Peyer's patch (tissue), 4 donors: Measurements from ENCODE around the gene SASH1. TPM values are rescaled to one million over a fixed set of nuclear protein-coding genes. Genes with fewer than 3 reads are reported as not detected.

Experiments used
- DNase-seq, 3 donors: peaks; one replicate each; pipeline ENCODE4 v3.0.0-alpha.2; 2017 to 2019
- H3K27ac ChIP-seq, 4 donors: fragments of 200-600 bp; sonication (generic); one replicate each; pipeline ENCODE4 v1.5.1; 2016 to 2019
- H3K27me3 ChIP-seq, 2 donors: fragments of 200-600 bp; sonication (generic); one replicate each; pipeline ENCODE4 v1.5.1; 2019
- H3K36me3 ChIP-seq, 3 donors: fragments of 200-600 bp; sonication (generic); one replicate each; pipeline ENCODE4 v1.5.1; 2016 to 2019
- H3K4me1 ChIP-seq, 4 donors: fragments of 200-600 bp; sonication (generic); one replicate each; pipeline ENCODE4 v1.5.1; 2016 to 2019
- H3K4me3 ChIP-seq, 4 donors: fragments of 200-600 bp; sonication (generic); 1 replicate in 3 of 4; 2 replicates in 1 of 4; pipeline ENCODE4 v1.5.1; 2016 to 2019; ENCODE audit warnings: mild to moderate bottlenecking in 1 of 4
- H3K9me3 ChIP-seq, 4 donors: fragments of 200-600 bp; sonication (generic); one replicate each; pipeline ENCODE4 v1.5.1; 2016 to 2019; ENCODE audit warnings: mild to moderate bottlenecking in 1 of 4
- POLR2A ChIP-seq, 2 donors: fragments of 450-650 bp; IDR thresholded peaks; one replicate each; pipeline ENCODE4 v1.5.1; 2017; ENCODE audit warnings: antibody characterized with exemption in 2 of 2, mild to moderate bottlenecking in 2 of 2, moderate library complexity in 2 of 2
- total RNA-seq, 4 donors: library from RNA; depleted of rRNA; stranded (reverse); fragments of >200 nt; gene quantifications; one replicate each; pipeline ENCODE4 v1.1.0, GENCODE V29; 2016
- TF ChIP-seq, protein P1 (sequence below), 6 experiments: fragments of 450-650 bp in 4 of 6; fragments of 200-600 bp in 2 of 6; sonication (generic) in 1 of 6; IDR thresholded peaks; one replicate each; pipeline ENCODE4 v1.5.1; 2017 to 2019; ENCODE audit warnings: antibody characterized with exemption in 6 of 6, mild to moderate bottlenecking in 3 of 6, moderate library complexity in 1 of 6

The SASH1 gene
- total RNA-seq, 4 donors from 2014 or later: 17.2 to 141 (median 38.1) TPM

DNA sequence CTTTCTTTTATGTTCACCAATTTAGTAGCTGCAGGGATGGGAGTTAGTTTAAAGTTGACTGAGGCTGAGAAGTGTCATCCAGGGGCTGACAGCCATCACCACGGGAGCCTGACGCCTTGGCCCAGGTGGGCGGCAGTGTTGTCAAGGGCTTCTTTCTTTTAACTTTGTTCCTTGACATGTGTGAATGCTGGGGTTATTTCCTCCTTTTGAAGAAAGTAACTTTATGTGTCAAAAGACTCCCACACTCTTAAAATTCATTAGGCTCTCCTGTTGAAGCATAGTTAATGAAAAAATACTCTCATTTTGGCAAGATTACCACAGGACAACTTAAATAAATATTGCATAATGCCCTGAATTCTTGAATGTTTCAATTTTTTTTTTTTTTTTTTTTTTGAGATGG, 50.0 kb downstream of the SASH1 start:
- Histone ChIP-seq H3K27ac (no peak overlapping the region), H3K36me3 (no peaks in the 10 kb centered on the region), H3K4me1 (no peaks in the 10 kb centered on the region), H3K9me3 (no peaks in the 10 kb centered on the region), H3K27me3 (no peaks in the 10 kb centered on the region), H3K4me3 (no peak overlapping the region)
- TF ChIP-seq, protein P1, sequence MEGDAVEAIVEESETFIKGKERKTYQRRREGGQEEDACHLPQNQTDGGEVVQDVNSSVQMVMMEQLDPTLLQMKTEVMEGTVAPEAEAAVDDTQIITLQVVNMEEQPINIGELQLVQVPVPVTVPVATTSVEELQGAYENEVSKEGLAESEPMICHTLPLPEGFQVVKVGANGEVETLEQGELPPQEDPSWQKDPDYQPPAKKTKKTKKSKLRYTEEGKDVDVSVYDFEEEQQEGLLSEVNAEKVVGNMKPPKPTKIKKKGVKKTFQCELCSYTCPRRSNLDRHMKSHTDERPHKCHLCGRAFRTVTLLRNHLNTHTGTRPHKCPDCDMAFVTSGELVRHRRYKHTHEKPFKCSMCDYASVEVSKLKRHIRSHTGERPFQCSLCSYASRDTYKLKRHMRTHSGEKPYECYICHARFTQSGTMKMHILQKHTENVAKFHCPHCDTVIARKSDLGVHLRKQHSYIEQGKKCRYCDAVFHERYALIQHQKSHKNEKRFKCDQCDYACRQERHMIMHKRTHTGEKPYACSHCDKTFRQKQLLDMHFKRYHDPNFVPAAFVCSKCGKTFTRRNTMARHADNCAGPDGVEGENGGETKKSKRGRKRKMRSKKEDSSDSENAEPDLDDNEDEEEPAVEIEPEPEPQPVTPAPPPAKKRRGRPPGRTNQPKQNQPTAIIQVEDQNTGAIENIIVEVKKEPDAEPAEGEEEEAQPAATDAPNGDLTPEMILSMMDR (IDR thresholded peaks at IDR 0.05): no peak
- no peak for TF ChIP-seq POLR2A (IDR thresholded peaks at IDR 0.05)
- DNase-seq: no peak

DNA sequence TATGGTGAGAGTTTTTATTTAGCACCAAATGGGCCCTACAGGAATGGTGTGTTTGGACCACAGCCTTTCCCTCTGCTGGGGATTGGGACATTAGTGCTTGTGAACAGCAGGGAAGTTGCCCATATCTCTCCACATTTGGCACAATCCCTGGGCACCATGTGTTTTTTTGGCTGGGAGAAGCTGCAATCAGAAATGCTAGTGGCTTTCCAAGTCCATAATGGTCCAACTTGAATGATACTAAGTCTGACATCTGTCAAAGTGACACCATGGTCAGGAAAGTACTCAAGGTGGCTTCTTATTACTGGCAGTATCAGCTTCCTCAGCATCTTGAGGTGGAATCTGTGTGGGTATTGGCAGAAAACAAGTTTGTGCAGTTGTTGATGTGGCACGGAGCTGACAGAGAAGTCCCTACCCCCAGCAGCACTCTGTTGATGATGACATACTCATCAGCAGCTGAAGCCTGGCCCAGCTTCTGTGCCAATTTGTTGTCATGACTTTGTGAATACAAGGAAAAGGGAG, 53.0 kb downstream of the SASH1 start:
- Histone ChIP-seq H3K4me1 (no peaks in the 10 kb centered on the region), H3K4me3 (no peak overlapping the region), H3K36me3 (no peaks in the 10 kb centered on the region), H3K27me3 (no peaks in the 10 kb centered on the region), H3K9me3 (no peaks in the 10 kb centered on the region), H3K27ac (no peak overlapping the region)
- DNase-seq: no peak
- no peak for TF ChIP-seq POLR2A (IDR thresholded peaks at IDR 0.05)
- TF ChIP-seq, protein P1 (IDR thresholded peaks at IDR 0.05): no peak

DNA sequence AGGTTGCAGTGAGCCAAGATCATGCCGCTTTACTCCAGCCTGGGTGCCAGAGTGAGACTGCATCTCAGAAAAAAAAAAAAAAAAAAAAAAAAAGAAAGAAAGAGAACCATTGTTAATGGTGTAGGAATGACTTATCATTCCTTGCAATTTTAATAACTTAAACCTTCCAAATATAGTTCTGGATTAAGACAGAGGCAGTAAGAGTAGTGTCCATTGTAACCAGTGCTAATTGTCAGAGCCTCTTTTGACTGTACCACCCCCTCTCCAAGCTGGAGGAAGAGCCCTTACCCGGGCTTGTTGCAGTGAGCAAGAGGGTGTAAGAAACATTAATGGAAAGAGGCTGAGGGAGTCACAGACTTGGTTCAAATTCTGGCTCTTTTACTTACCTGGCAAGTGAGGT, 53.8 kb downstream of the SASH1 start:
- Histone ChIP-seq H3K4me1 (no peaks in the 10 kb centered on the region), H3K4me3 (no peak overlapping the region), H3K27me3 (no peaks in the 10 kb centered on the region), H3K9me3 (no peaks in the 10 kb centered on the region), H3K27ac (no peak overlapping the region), H3K36me3 (no peaks in the 10 kb centered on the region)
- no peak for DNase-seq
- TF ChIP-seq POLR2A (IDR thresholded peaks at IDR 0.05): no peak
- TF ChIP-seq, protein P1 (IDR thresholded peaks at IDR 0.05): no peak

DNA sequence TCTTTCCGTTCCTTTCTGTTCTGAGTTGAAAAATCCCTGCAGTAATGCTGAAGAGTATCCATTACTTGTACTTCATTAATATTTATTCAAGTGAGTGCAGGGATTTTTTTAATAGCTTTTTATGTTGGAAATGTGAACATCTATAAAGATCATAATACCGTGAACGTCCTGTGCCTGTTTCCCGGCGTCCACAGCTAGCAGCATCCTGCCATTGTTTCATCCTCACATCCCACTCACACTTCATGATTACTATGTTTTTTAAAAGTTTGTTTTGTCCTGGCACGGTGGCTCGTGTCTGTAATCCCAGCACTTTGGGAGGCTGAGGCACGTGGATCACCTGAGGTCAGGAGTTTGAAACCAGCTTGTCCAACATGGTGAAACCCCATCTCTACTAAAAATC, 54.3 kb downstream of the SASH1 start:
- no peak for DNase-seq
- TF ChIP-seq, protein P1 (IDR thresholded peaks at IDR 0.05): no peak
- no peak for TF ChIP-seq POLR2A (IDR thresholded peaks at IDR 0.05)
- H3K27ac ChIP-seq: peak overlapping the region in 1 of 4 donors; percentile 26

DNA sequence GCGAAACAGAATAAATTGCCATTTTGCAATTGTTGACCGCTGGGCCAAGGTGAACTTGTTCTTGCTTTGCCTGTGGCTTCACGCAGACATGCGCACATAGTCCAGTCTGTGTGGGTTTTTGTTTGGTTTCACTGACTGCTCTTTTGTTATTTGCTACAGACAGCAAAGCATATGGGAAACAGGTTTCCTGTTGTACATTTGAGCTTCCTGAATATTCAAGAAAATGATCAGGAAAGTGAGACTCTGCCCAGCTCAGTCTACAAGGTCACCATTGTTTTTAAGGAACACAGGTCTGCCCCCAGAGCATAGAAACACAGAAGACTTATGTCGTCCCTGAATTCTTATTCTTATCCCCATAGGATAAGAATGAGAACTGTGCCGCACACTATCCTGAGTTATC, 55.6 kb downstream of the SASH1 start:
- Histone ChIP-seq H3K27me3 (no peaks in the 10 kb centered on the region), H3K4me1 (no peaks in the 10 kb centered on the region), H3K4me3 (no peak overlapping the region), H3K9me3 (no peaks in the 10 kb centered on the region), H3K36me3 (no peaks in the 10 kb centered on the region), H3K27ac (peak overlapping the region in 2 of 4 donors; percentile 12 to 55)
- no peak for DNase-seq
- TF ChIP-seq POLR2A (IDR thresholded peaks at IDR 0.05): no peak
- TF ChIP-seq, protein P1 (IDR thresholded peaks at IDR 0.05): no peak

More for the DNA sequence above, 54.3 kb downstream of the SASH1 start:
- Histone ChIP-seq H3K27me3 (no peaks in the 10 kb centered on the region), H3K4me1 (no peaks in the 10 kb centered on the region), H3K9me3 (no peaks in the 10 kb centered on the region), H3K4me3 (no peak overlapping the region), H3K36me3 (no peaks in the 10 kb centered on the region)

DNA sequence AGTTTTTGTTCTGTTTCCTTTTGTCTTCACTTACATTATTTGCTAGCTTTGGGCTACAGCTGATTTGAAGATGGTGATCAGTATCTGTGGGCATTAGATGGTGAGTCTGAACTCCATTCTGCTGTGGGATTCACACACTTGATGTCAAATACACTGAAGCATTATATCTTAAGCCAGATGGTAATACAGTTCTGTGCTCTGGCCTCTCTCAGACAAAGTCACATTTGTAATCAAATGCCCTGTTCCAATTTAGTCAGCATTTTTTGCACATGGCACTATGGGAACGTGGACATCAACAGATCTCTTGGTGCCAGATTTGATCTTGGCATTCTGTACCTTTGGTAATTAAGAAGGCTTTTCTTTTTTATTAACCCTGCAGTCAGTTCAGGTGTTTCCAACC, 56.0 kb downstream of the SASH1 start:
- DNase-seq: no peak
- TF ChIP-seq POLR2A (IDR thresholded peaks at IDR 0.05): no peak
- TF ChIP-seq, protein P1 (IDR thresholded peaks at IDR 0.05): no peak
- H3K4me3 ChIP-seq: no peak overlapping the region
- no peaks in the 10 kb centered on the region for H3K36me3 ChIP-seq
- H3K9me3 ChIP-seq: no peaks in the 10 kb centered on the region
- no peaks in the 10 kb centered on the region for H3K4me1 ChIP-seq
- peak overlapping the region in 2 of 4 donors; percentile 12 to 55 for H3K27ac ChIP-seq
- H3K27me3 ChIP-seq: no peaks in the 10 kb centered on the region
